ENCODE results near the gene TCERG1L. TPM values are rescaled to one million over a fixed set of nuclear protein-coding genes. Genes with fewer than 3 reads are reported as not detected.
"Not testable (repeated sequence)": the region's sequence is repeated elsewhere in the genome, so short reads cannot be mapped to it uniquely, and the experiment has no call there.

Gene TCERG1L
- total RNA-seq, 4 donors from 2014 or later, result 0.24 TPM; not detected in 3

DNA sequence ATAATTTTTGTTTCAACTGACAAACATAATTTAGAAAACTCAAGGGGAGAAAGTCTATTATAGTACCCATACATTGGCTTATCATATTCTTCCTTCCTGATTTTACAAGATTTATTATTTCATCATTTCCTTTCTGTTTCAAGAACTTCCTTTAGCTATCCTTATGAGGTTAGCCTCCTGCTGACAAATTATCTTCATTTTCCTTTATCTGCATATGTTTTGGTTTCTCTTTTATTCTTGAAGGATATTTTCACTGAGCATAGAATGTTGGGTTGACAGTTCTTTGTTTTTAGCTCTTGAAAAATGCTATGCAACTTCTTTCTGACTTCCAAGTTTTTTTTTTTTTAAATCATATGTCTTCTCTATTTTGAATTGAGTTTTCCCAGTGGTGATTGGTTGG is 21.3 kb upstream of the TCERG1L start:
- ATAC-seq (ENCODE audit: low FRiP score) (no peak), DNase-seq (ENCODE audit: low spot score) (no peak)
- TF ChIP-seq, protein P1, sequence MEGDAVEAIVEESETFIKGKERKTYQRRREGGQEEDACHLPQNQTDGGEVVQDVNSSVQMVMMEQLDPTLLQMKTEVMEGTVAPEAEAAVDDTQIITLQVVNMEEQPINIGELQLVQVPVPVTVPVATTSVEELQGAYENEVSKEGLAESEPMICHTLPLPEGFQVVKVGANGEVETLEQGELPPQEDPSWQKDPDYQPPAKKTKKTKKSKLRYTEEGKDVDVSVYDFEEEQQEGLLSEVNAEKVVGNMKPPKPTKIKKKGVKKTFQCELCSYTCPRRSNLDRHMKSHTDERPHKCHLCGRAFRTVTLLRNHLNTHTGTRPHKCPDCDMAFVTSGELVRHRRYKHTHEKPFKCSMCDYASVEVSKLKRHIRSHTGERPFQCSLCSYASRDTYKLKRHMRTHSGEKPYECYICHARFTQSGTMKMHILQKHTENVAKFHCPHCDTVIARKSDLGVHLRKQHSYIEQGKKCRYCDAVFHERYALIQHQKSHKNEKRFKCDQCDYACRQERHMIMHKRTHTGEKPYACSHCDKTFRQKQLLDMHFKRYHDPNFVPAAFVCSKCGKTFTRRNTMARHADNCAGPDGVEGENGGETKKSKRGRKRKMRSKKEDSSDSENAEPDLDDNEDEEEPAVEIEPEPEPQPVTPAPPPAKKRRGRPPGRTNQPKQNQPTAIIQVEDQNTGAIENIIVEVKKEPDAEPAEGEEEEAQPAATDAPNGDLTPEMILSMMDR (IDR thresholded peaks at IDR 0.05), result no peak

GRCh38 chr10:131323880-131324279 is 12.4 kb upstream of the TCERG1L start:
- no peak for ATAC-seq (ENCODE audit: low FRiP score)
- DNase-seq (ENCODE audit: low spot score), result no peak

GRCh38 chr10:131323025-131323424 is 11.5 kb upstream of the TCERG1L start:
- DNase-seq (ENCODE audit: low spot score), result no peak
- no peak for ATAC-seq (ENCODE audit: low FRiP score)
- TF ChIP-seq, protein P1 (IDR thresholded peaks at IDR 0.05), result no peak

More at GRCh38 chr10:131323880-131324279, 12.4 kb upstream of the TCERG1L start:
- TF ChIP-seq, protein P1 (IDR thresholded peaks at IDR 0.05), result no peak

DNA sequence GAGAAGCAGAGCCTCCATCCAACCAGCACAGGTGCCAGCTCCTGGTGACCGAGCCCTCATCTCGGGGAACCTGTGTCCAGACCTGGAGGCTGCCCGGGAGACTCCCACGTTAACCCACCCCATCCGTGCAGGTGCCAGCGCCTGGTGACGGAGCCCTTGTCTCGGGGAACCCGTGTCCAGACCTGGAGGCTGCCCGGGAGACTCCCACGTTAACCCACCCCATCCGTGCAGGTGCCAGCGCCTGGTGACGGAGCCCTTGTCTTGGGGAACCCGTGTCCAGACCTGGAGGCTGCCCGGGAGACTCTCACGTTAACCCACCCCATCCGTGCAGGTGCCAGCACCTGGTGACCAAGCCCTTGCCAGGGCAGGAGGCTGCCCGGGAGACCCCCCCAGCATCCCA is 11.1 kb upstream of the TCERG1L start:
- not testable (repeated sequence) for DNase-seq (ENCODE audit: low spot score); ATAC-seq (ENCODE audit: low FRiP score)

- TF ChIP-seq, protein P1 (IDR thresholded peaks at IDR 0.05), result no peak
- DNase-seq (ENCODE audit: low spot score), result no peak
- no peak for ATAC-seq (ENCODE audit: low FRiP score)
These were observed 9.5 kb upstream of the TCERG1L start for GRCh38 chr10:131320860-131321604.

DNA sequence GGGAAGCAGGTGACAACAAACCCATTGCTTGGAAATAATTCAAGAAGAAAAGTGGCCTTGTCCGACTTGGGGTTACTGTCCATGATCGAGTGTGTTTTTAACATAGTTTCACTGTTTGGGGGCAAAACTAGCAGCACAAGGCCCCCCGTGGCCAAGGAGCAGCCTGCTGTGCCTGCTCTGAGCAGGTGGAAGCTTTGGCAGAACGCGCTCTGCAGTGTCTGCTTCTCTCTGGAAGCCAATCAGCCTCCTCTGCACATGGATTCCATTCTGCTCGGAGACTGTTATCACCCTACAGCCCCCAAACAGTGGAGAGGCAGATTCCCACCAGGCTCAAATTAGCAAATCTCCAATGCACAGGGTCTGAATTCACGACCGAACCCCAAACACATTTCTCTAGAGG is 7.3 kb upstream of the TCERG1L start:
- DNase-seq (ENCODE audit: low spot score) (no peak), ATAC-seq (ENCODE audit: low FRiP score) (no peak)
- TF ChIP-seq, protein P1 (IDR thresholded peaks at IDR 0.05), result no peak

GRCh38 chr10:131318291-131318690 is 6.8 kb upstream of the TCERG1L start:
- ATAC-seq (ENCODE audit: low FRiP score) (no peak), DNase-seq (ENCODE audit: low spot score) (no peak)
- TF ChIP-seq, protein P1 (IDR thresholded peaks at IDR 0.05), result no peak
